A549 treated with DMSO at 1 μM for 4 hours (cell line): Measurements from ENCODE around the gene SCAMP4. TPM values are rescaled to one million over a fixed set of nuclear protein-coding genes. Genes with fewer than 3 reads are reported as not detected.

Experiments
- total RNA-seq: library from RNA; stranded (reverse); fragments of 200-300 nt; extraction: Qiagen RNA extraction; gene quantifications from 5 replicates; pipeline ENCODE4 v1.2.3, GENCODE V29; 2022; ENCODE audit warnings: low read depth

SCAMP4 gene
- 47.3 to 69.9 TPM (median 54.0 TPM) in 5 replicates for total RNA-seq

DNA sequence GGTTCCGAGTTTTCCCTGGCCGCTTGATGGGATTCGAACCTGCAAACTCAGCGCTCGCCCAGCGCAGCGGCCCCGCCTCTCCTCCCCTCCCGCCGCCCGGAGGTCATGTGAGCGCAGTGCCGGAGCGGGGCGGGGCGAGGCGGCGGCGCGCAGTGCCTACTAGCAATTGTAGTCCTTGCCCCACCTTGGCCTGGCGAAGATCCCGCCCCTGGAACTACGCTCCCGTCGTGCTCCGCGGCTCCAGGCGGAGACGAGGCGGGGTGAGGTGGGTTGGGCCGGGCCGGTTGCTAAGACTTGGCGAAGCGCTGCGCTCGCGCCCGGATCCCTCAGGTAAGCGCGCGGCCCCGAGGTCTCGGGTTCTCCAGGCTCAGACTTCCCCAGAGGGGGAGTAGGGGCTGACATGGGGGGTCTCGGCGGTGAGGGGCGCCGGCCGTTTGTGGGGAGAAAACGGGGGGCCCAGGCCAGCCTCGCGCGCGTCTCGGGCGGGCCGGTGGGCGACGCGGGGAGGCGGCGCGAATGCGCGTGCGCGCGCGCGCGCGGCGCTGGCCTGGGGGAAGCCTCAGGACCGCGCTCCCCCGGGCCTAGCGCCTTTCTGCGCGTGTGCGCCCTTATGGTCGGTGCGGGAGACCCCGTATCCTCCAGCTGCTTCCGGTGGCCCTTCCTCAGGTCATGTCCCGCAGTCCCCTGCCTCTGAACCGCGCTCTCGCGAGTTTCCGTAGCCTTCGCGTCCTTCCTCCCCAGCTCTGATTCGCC lies at the start of gene SCAMP4, which contains the start of gene ADAT3:
TSS of gene SCAMP4 (plus strand) at position 290 of the 753 bp plus-strand sequence. CDS start 9,621 bp downstream, outside the sequence.
TSS of gene ADAT3 (plus strand) at position 290 of the 753 bp plus-strand sequence. CDS start 6,649 bp downstream, outside the sequence.

GRCh38 chr19:1863328-1863637 lies 41.9 kb upstream of the SCAMP4 start, which contains the start of gene KLF16:
TSS of gene KLF16 (minus strand) at chr19:1863579. CDS start at chr19:1863497, 82 bp downstream.

DNA sequence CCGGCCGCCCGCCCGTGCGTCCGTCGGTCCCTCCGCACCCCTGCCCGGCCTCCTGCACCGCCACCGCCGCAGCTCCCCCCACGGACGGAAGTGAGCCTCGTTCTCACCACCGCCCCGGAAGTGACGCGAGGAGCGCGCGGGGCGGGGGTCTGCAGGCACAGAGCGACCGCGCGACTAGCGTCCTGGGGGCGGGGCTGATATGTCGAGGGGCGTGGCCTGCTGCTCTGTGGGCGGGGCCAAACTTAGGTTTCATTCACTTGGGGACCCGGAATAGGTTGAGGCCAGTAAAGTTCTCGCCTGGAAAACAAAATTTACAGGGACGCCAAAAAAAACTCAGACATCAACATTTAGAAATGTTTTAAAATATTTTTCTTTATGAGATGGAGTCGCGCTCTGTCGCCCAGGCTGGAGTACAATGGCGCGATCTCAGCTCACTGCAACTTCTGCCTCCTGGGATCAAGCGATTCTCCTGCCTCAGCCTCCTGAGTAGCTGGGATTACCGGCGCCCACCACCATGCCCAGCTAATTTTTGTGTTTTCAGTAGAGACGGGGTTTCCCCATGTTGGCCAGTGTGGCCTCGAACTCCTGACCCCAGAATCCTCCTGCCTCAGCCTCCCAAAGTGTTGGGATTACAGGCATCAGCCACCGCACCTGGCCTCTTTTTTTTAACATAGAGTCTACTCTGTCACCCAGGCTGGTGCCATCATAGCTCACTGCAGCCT lies 19.6 kb upstream of the SCAMP4 start, which contains the start of gene ABHD17A:
TSS of gene ABHD17A (minus strand) at position 99 of the 722 bp plus-strand sequence. CDS start 3,930 bp downstream, outside the sequence.

GRCh38 chr19:1941146-1942077 lies 36.2 kb downstream of the SCAMP4 start, which contains the start of gene CSNK1G2:
TSS of gene CSNK1G2 (plus strand) at chr19:1941172. CDS start at chr19:1969773, 28,601 bp downstream.

Other genes with a start within 250 kb of the SCAMP4 start
- 0.01 TPM in 1 of 5 replicates, not detected in the others for gene ONECUT3, start 151.9 kb upstream of the SCAMP4 start, total RNA-seq
- 1.8 to 3.5 TPM (median 3.1 TPM) in 5 replicates for gene ATP8B3, start 93.1 kb upstream of the SCAMP4 start, total RNA-seq
- 16.8 to 22.0 TPM (median 19.8 TPM) in 5 replicates for gene REXO1, start 56.9 kb upstream of the SCAMP4 start, total RNA-seq
- 19.6 to 30.3 TPM (median 21.6 TPM) in 5 replicates for gene KLF16, start 41.8 kb upstream of the SCAMP4 start, total RNA-seq
- 19.7 to 38.6 TPM (median 32.7 TPM) in 5 replicates for gene ABHD17A, start 19.9 kb upstream of the SCAMP4 start, total RNA-seq
- gene ADAT3, start within 50 bp of the SCAMP4 start, total RNA-seq, result 2.6 to 7.2 TPM (median 5.1 TPM) in 5 replicates
- 34.5 to 49.3 TPM (median 42.9 TPM) in 5 replicates for gene CSNK1G2, start 35.8 kb downstream of the SCAMP4 start, total RNA-seq
- 31.4 to 48.8 TPM (median 37.4 TPM) in 5 replicates for gene BTBD2, start 110.3 kb downstream of the SCAMP4 start, total RNA-seq
- 30.2 to 55.5 TPM (median 51.8 TPM) in 5 replicates for gene MKNK2, start 145.8 kb downstream of the SCAMP4 start, total RNA-seq
- gene MOB3A, start 190.9 kb downstream of the SCAMP4 start, total RNA-seq, result 8.5 to 12.8 TPM (median 10.9 TPM) in 5 replicates
- 0.37 to 0.75 TPM (median 0.47 TPM) in 5 replicates for gene IZUMO4, start 191.5 kb downstream of the SCAMP4 start, total RNA-seq
- gene AP3D1, start 246.2 kb downstream of the SCAMP4 start, total RNA-seq, result 65.8 to 82.7 TPM (median 78.4 TPM) in 5 replicates